ENCODE data around the gene MXI1. TPM values are rescaled to one million over a fixed set of nuclear protein-coding genes. Genes with fewer than 3 reads are reported as not detected.
A peak's percentile ranks its signal among the peaks of the same experiment; 100 is the strongest.
"Not testable (repeated sequence)": the region's sequence is repeated elsewhere in the genome, so short reads cannot be mapped to it uniquely, and the experiment has no call there.

The MXI1 gene
- total RNA-seq, 2 experiments from 2014 or later = 47.9 to 48.2 TPM

GRCh38 chr10:110324805-110325280, 117.4 kb downstream of the MXI1 start:
- H3K36me3 Mint-ChIP-seq (ENCODE audit: low read depth) = no peaks in the 10 kb centered on the region
- no peak for DNase-seq
- H3K27me3 Mint-ChIP-seq = peaks cover 1% of the 10 kb centered on the region
- ATAC-seq = peak; percentile 67
- no peak overlapping the region for H3K4me3 Mint-ChIP-seq
- ChIA-PET CTCF (interaction anchor here (0.7 to 2.5 kb wide), 7 partner anchors 9 to 230 kb away, joined by 3 to 8 read pairs (median 3); no protein-coding TSS in a partner anchor), POLR2A (interaction anchor here (0.6 to 1.3 kb wide), 4 partner anchors 9 to 561 kb away, joined by 3 to 4 read pairs (median 3); no protein-coding TSS in a partner anchor)
- peak overlapping the region; percentile 68 for H3K27ac Mint-ChIP-seq
- intact Hi-C loops (cut with micrococcal nuclease) = no loop called here
- peaks cover 8% of the 10 kb centered on the region for H3K9me3 Mint-ChIP-seq
- no peak for TF ChIP-seq CTCF (IDR thresholded peaks at IDR 0.05)
- H3K4me1 Mint-ChIP-seq (ENCODE audit: low read depth) = peaks cover 25% of the 10 kb centered on the region

- Mint-ChIP-seq H3K9me3 (peaks cover 17% of the 10 kb centered on the region), H3K27ac (no peak overlapping the region), H3K27me3 (peaks cover 1% of the 10 kb centered on the region), H3K4me1 (ENCODE audit: low read depth) (peaks cover 25% of the 10 kb centered on the region), H3K36me3 (ENCODE audit: low read depth) (peaks cover 4% of the 10 kb centered on the region), H3K4me3 (no peak overlapping the region)
- DNase-seq (no peak), ATAC-seq (peak; percentile 50)
- CTCF ChIA-PET = interaction anchor here (1.0 to 2.5 kb wide), 3 partner anchors 28 to 220 kb away, joined by 4 to 8 read pairs (median 4); no protein-coding TSS in a partner anchor
- intact Hi-C loops (cut with micrococcal nuclease) = no loop called here
- POLR2A ChIA-PET = interaction anchor here (0.7 kb wide), 1 partner anchor 116 kb away, joined by 4 read pairs; no protein-coding TSS in a partner anchor
- TF ChIP-seq CTCF (IDR thresholded peaks at IDR 0.05) = no peak
Measured at GRCh38 chr10:110326351-110327032, 119.1 kb downstream of the MXI1 start.

GRCh38 chr10:110327262-110327914, 120.0 kb downstream of the MXI1 start:
- H3K36me3 Mint-ChIP-seq (ENCODE audit: low read depth) = peaks cover 4% of the 10 kb centered on the region
- CTCF ChIA-PET = interaction anchor here (1.2 to 2.5 kb wide), 3 partner anchors 20 to 220 kb away, joined by 3 to 8 read pairs (median 4); no protein-coding TSS in a partner anchor
- intact Hi-C loops (cut with micrococcal nuclease) = no loop called here
- no peaks in the 10 kb centered on the region for H3K27me3 Mint-ChIP-seq
- no peak for TF ChIP-seq CTCF (IDR thresholded peaks at IDR 0.05)
- H3K4me1 Mint-ChIP-seq (ENCODE audit: low read depth) = peaks cover 25% of the 10 kb centered on the region
- POLR2A ChIA-PET = no interaction called here
- peaks cover 17% of the 10 kb centered on the region for H3K9me3 Mint-ChIP-seq
- ATAC-seq (no peak), DNase-seq (no peak)
- H3K27ac Mint-ChIP-seq = no peak overlapping the region
- H3K4me3 Mint-ChIP-seq = no peak overlapping the region

- intact Hi-C loops (cut with micrococcal nuclease) = no loop called here
- Mint-ChIP-seq H3K9me3 (peaks cover 17% of the 10 kb centered on the region), H3K27ac (no peak overlapping the region), H3K27me3 (no peaks in the 10 kb centered on the region), H3K4me3 (no peak overlapping the region), H3K36me3 (ENCODE audit: low read depth) (peaks cover 4% of the 10 kb centered on the region), H3K4me1 (ENCODE audit: low read depth) (peaks cover 20% of the 10 kb centered on the region)
- TF ChIP-seq CTCF (IDR thresholded peaks at IDR 0.05) = no peak
- ChIA-PET CTCF (no interaction called here), POLR2A (no interaction called here)
- ATAC-seq (no peak), DNase-seq (no peak)
Measured at GRCh38 chr10:110330675-110331074, 123.3 kb downstream of the MXI1 start.

GRCh38 chr10:110331226-110331795, 123.9 kb downstream of the MXI1 start:
- H3K27me3 Mint-ChIP-seq; DNase-seq; H3K36me3 Mint-ChIP-seq (ENCODE audit: low read depth); POLR2A ChIA-PET; H3K27ac Mint-ChIP-seq; H3K4me3 Mint-ChIP-seq; ATAC-seq; intact Hi-C loops (cut with micrococcal nuclease): not testable (repeated sequence)
- CTCF ChIA-PET = interaction anchor here (1.2 kb wide), 1 partner anchor 23 kb away, joined by 3 read pairs; no protein-coding TSS in a partner anchor
- peaks cover 17% of the 10 kb centered on the region for H3K9me3 Mint-ChIP-seq
- H3K4me1 Mint-ChIP-seq (ENCODE audit: low read depth) = peaks cover 22% of the 10 kb centered on the region
